HL-60 (cell line): Measurements from ENCODE around the gene C4BPA.

ENCODE experiments used
- DNase-seq, 2 experiments: peaks; one replicate each; pipeline ENCODE4 v3.0.0-alpha.2; 2010 to 2020; ENCODE audit warnings: low read depth in 1 of 2, low spot score in 1 of 2
- H3K27ac ChIP-seq: fragments of 250-450 bp; sonication (Bioruptor Pico); replicated peaks from 2 replicates; pipeline ENCODE4 v1.5.1; 2020; ENCODE audit warnings: mild to moderate bottlenecking, moderate library complexity
- H3K27me3 ChIP-seq: fragments of 250-450 bp; sonication (Bioruptor Pico); 2 replicates; pipeline ENCODE4 v1.5.1; 2021; ENCODE audit warnings: mild to moderate bottlenecking, moderate library complexity; ENCODE audit not compliant: insufficient read depth, poor library complexity, severe bottlenecking
- H3K4me3 ChIP-seq: replicated peaks from 2 replicates; pipeline ENCODE4 v1.5.1; 2011; ENCODE audit warnings: mild to moderate bottlenecking, control low read depth, low read length; ENCODE audit not compliant: insufficient read depth
- CTCF ChIP-seq: IDR thresholded peaks from one replicate; pipeline ENCODE4 v1.5.1; 2011; ENCODE audit warnings: low read length, control low read depth, inconsistent platforms; ENCODE audit not compliant: insufficient read depth
- GABPA ChIP-seq: IDR thresholded peaks from 2 replicates; pipeline ENCODE4 v1.6.1; 2012; ENCODE audit warnings: low read depth
- POLR2AphosphoS5 ChIP-seq: IDR thresholded peaks from 2 replicates; pipeline ENCODE4 v1.6.1; 2012; ENCODE audit warnings: low read depth
- REST ChIP-seq: IDR thresholded peaks from 2 replicates; pipeline ENCODE4 v1.6.1; 2012; ENCODE audit warnings: low read depth; ENCODE audit not compliant: insufficient replicate concordance
- SPI1 ChIP-seq: IDR thresholded peaks from 2 replicates; pipeline ENCODE4 v1.6.1; 2012; ENCODE audit warnings: low read depth, mild to moderate bottlenecking, borderline replicate concordance

Gene C4BPA

GRCh38 chr1:207058878-207059867 is 44.9 kb upstream of the C4BPA start:
- no peak for TF ChIP-seq REST
- peak; percentile 8; the same call in 1 of the 2 replicates for TF ChIP-seq SPI1
- Histone ChIP-seq H3K4me3 (no peak overlapping the region), H3K27me3 (no peaks in the 10 kb centered on the region), H3K27ac (0 out of 2 replicates have a peak overlapping the region, but pooled peaks have one; percentile 20)
- no peak for DNase-seq

- no peak for TF ChIP-seq GABPA
- TF ChIP-seq CTCF: no peak
- TF ChIP-seq POLR2AphosphoS5: no peak
- TF ChIP-seq REST: no peak
- TF ChIP-seq SPI1: no peak
- H3K27me3 ChIP-seq: no peaks in the 10 kb centered on the region
- H3K4me3 ChIP-seq: no peak overlapping the region
- no peak overlapping the region for H3K27ac ChIP-seq
- DNase-seq: no peak
Observed at GRCh38 chr1:207059881-207060280, 44.2 kb upstream of the C4BPA start.

DNA sequence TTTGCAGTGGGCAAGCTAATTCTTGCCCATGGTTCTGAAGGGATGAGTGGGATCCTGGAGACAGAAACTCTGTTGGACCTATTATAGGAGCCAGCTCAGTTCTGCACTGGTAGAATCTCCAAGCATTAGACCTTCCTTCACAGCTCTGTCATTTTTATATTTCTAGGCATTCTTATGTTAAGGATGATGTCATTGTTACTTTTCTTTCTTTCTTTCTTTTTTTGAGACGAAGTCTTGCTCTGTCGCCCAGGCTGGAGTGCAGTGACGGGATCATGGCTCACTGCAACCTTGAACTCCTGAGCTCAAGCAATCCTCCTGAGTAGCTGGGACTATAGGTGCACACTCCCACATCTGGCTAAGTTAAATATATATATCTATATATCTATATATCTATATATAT is 43.4 kb upstream of the C4BPA start:
- Histone ChIP-seq H3K27me3 (no peaks in the 10 kb centered on the region), H3K27ac (no peak overlapping the region), H3K4me3 (no peak overlapping the region)
- TF ChIP-seq POLR2AphosphoS5 (no peak), CTCF (no peak), GABPA (no peak), REST (no peak), SPI1 (no peak)
- DNase-seq: no peak
